Heart left ventricle (tissue), 13 donors: ENCODE data around the gene ZNF100.

Experiments used
- POLR2A ChIP-seq, 2 donors: fragments of 450-650 bp; IDR thresholded peaks; one replicate each; pipeline ENCODE4 v1.6.1; 2017; ENCODE audit warnings: antibody characterized with exemption in 2 of 2, mild to moderate bottlenecking in 2 of 2, moderate library complexity in 2 of 2
- TF ChIP-seq, protein P1 (sequence below), 12 donors: fragments of 200-600 bp; sonication (generic) in 4 of 12; IDR thresholded peaks; one replicate each; pipeline versions ENCODE4 v1.5.0 to v1.8.0; 2018 to 2022; ENCODE audit warnings: antibody characterized with exemption in 12 of 12, mild to moderate bottlenecking in 5 of 12
- donor health status: ischemic (EF 13 %, LVEDD 7.1; RV severe dilation, severe dysfunction).
- donor health status: DM: no; HTN: yes; CAD: no.
- donor health status: DM: no; HTN: no; CAD: no.
- donor health status: ischemic (EF 25% LVEDD 6.9; RV normal size, moderate dysfunction).
- donor health status: ischemic (EF 25% LVEDD 5.7; RV mildly dilated, moderate dysfunction).
- donor health status: ischemic (EF 35%, LVEDD 5.7; RV mildly dilated, moderate dysfunction).
- donor health status: nonischemic (EF 11% LVEDD 7.7; RV severe dilation, severe dysfunction).
- donor health status: DM: yes; HTN: yes; CAD: no.
- donor health status: PGD.
- donor health status: ischemic (EF 29% LVEDD 5.4; RV normal size, mild dysfunction).
- donor health status: nonischemic (EF 23%, LVEDD 6.1; RV moderate dilation, normal function).

- TF ChIP-seq, protein P1, sequence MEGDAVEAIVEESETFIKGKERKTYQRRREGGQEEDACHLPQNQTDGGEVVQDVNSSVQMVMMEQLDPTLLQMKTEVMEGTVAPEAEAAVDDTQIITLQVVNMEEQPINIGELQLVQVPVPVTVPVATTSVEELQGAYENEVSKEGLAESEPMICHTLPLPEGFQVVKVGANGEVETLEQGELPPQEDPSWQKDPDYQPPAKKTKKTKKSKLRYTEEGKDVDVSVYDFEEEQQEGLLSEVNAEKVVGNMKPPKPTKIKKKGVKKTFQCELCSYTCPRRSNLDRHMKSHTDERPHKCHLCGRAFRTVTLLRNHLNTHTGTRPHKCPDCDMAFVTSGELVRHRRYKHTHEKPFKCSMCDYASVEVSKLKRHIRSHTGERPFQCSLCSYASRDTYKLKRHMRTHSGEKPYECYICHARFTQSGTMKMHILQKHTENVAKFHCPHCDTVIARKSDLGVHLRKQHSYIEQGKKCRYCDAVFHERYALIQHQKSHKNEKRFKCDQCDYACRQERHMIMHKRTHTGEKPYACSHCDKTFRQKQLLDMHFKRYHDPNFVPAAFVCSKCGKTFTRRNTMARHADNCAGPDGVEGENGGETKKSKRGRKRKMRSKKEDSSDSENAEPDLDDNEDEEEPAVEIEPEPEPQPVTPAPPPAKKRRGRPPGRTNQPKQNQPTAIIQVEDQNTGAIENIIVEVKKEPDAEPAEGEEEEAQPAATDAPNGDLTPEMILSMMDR (IDR thresholded peaks at IDR 0.05): no peak
- no peak for TF ChIP-seq POLR2A (IDR thresholded peaks at IDR 0.05)
Measured at GRCh38 chr19:21704320-21704719, 63.1 kb downstream of the ZNF100 start.
